Activated naive CD8-positive, alpha-beta T cell treated with anti-CD3 and anti-CD28 coated beads for 36 hours (primary cell): ENCODE results near the gene EPHB1. TPM values are rescaled to one million over a fixed set of nuclear protein-coding genes. Genes with fewer than 3 reads are reported as not detected.
"Not testable (repeated sequence)": the region's sequence is repeated elsewhere in the genome, so short reads cannot be mapped to it uniquely, and the experiment has no call there.

Experiments
- DNase-seq: peaks from one replicate; pipeline ENCODE4 v3.0.0; 2021
- H3K27ac Mint-ChIP-seq: one replicate; pipeline ENCODE4 v1.8.0; 2022; ENCODE audit warnings: mild to moderate bottlenecking, moderate library complexity, mixed read lengths
- H3K27me3 Mint-ChIP-seq: one replicate; pipeline ENCODE4 v1.8.0; 2022; ENCODE audit warnings: mild to moderate bottlenecking, mixed read lengths
- H3K36me3 Mint-ChIP-seq: one replicate; pipeline ENCODE4 v1.8.0; 2021; ENCODE audit warnings: mild to moderate bottlenecking, mixed read lengths
- H3K4me1 Mint-ChIP-seq: one replicate; pipeline ENCODE4 v1.8.0; 2021; ENCODE audit warnings: mixed read lengths
- H3K4me3 Mint-ChIP-seq: one replicate; pipeline ENCODE4 v1.8.0; 2022; ENCODE audit warnings: mild to moderate bottlenecking, moderate library complexity, mixed read lengths
- H3K9me3 Mint-ChIP-seq: one replicate; pipeline ENCODE4 v1.8.0; 2022; ENCODE audit warnings: mixed read lengths
- total RNA-seq, 2 experiments: library from RNA; stranded (reverse); gene quantifications; one replicate each; pipeline ENCODE4 v1.2.3, GENCODE V29; 2021

The EPHB1 gene
- total RNA-seq, 2 experiments from 2014 or later, result not detected

GRCh38 chr3:135030768-135031615, 235.9 kb downstream of the EPHB1 start:
- H3K36me3 Mint-ChIP-seq, result not testable (repeated sequence)

DNA sequence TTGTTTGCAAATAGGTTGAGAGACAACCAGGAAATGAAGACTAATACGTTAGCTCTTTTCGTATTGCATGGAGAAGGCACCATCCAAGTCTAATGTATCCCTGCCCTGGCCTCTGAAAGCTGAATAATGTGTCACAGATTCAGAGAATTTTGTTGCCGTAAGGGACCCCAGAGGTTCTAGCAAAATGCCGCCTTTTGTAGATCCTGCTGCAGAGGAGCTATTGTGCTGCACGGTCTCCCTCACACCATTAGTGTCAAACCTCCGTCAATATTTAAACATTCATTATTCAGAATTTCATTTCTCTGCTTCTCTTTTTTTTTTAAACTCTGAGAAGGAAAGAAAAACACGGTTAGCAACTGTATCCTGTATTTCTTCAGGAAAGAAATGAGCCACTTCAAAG, 238.7 kb downstream of the EPHB1 start:
- DNase-seq, result no peak
- Mint-ChIP-seq H3K9me3 (no peaks in the 10 kb centered on the region), H3K4me3 (no peak overlapping the region), H3K27me3 (peaks cover 24% of the 10 kb centered on the region), H3K4me1 (no peaks in the 10 kb centered on the region), H3K27ac (no peak overlapping the region), H3K36me3 (no peaks in the 10 kb centered on the region)

More at GRCh38 chr3:135030768-135031615, 235.9 kb downstream of the EPHB1 start:
- not testable (repeated sequence) for H3K9me3 Mint-ChIP-seq, DNase-seq, H3K4me1 Mint-ChIP-seq, H3K4me3 Mint-ChIP-seq, H3K27ac Mint-ChIP-seq
- H3K27me3 Mint-ChIP-seq, result peaks cover 24% of the 10 kb centered on the region

- DNase-seq, result no peak
- Mint-ChIP-seq H3K4me1 (no peaks in the 10 kb centered on the region), H3K4me3 (no peak overlapping the region), H3K27me3 (peaks cover 24% of the 10 kb centered on the region), H3K36me3 (no peaks in the 10 kb centered on the region), H3K27ac (no peak overlapping the region), H3K9me3 (no peaks in the 10 kb centered on the region)
Measured at GRCh38 chr3:135034291-135034768, 239.3 kb downstream of the EPHB1 start.

GRCh38 chr3:135034891-135035440, 239.9 kb downstream of the EPHB1 start:
- H3K27ac Mint-ChIP-seq, result no peak overlapping the region
- no peaks in the 10 kb centered on the region for H3K36me3 Mint-ChIP-seq
- DNase-seq, result no peak
- H3K9me3 Mint-ChIP-seq, result no peaks in the 10 kb centered on the region
- no peak overlapping the region for H3K4me3 Mint-ChIP-seq
- no peaks in the 10 kb centered on the region for H3K4me1 Mint-ChIP-seq
- peaks cover 24% of the 10 kb centered on the region for H3K27me3 Mint-ChIP-seq

- no peak overlapping the region for H3K27ac Mint-ChIP-seq
- no peak for DNase-seq
- no peak overlapping the region for H3K4me3 Mint-ChIP-seq
- no peaks in the 10 kb centered on the region for H3K4me1 Mint-ChIP-seq
- no peaks in the 10 kb centered on the region for H3K36me3 Mint-ChIP-seq
- peaks cover 4% of the 10 kb centered on the region for H3K27me3 Mint-ChIP-seq
- no peaks in the 10 kb centered on the region for H3K9me3 Mint-ChIP-seq
Measured at GRCh38 chr3:135038186-135038585, 243.1 kb downstream of the EPHB1 start.

GRCh38 chr3:135039536-135039935, 244.5 kb downstream of the EPHB1 start:
- DNase-seq, H3K4me3 Mint-ChIP-seq, H3K9me3 Mint-ChIP-seq, H3K27ac Mint-ChIP-seq, H3K4me1 Mint-ChIP-seq, H3K36me3 Mint-ChIP-seq, H3K27me3 Mint-ChIP-seq: not testable (repeated sequence)

GRCh38 chr3:135040321-135041240, 245.5 kb downstream of the EPHB1 start:
- Mint-ChIP-seq H3K27ac (no peak overlapping the region), H3K9me3 (no peaks in the 10 kb centered on the region), H3K27me3 (no peaks in the 10 kb centered on the region), H3K36me3 (no peaks in the 10 kb centered on the region), H3K4me3 (no peak overlapping the region), H3K4me1 (no peaks in the 10 kb centered on the region)
- DNase-seq, result no peak

GRCh38 chr3:135041601-135042000, 246.5 kb downstream of the EPHB1 start:
- no peak for DNase-seq
- Mint-ChIP-seq H3K27me3 (no peaks in the 10 kb centered on the region), H3K9me3 (no peaks in the 10 kb centered on the region), H3K4me1 (no peaks in the 10 kb centered on the region), H3K4me3 (no peak overlapping the region), H3K27ac (no peak overlapping the region), H3K36me3 (no peaks in the 10 kb centered on the region)

- no peak overlapping the region for H3K4me3 Mint-ChIP-seq
- DNase-seq, result no peak
- no peaks in the 10 kb centered on the region for H3K4me1 Mint-ChIP-seq
- H3K36me3 Mint-ChIP-seq, result no peaks in the 10 kb centered on the region
- H3K27me3 Mint-ChIP-seq, result no peaks in the 10 kb centered on the region
- no peaks in the 10 kb centered on the region for H3K9me3 Mint-ChIP-seq
- H3K27ac Mint-ChIP-seq, result no peak overlapping the region
Measured at GRCh38 chr3:135047061-135047460, 252.0 kb downstream of the EPHB1 start.

DNA sequence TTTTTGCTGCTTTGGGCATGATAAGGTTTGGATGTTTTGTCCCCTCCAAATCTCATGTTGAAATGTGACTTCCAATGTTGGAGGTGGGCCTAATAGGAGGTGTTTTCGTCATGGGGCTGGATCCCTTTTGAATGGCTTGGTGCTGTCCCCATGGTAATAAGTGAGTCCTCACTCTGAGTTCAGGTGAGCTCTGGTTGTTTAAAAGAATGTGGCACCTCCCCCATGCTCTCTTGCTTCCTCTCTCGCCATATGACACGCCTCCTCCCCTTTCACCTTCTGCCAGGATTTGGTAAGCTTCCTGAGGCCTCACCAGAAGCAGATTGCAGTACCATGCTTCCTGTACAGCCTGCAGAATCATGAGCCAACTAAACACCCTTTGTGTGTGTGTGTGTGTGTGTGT, 255.5 kb downstream of the EPHB1 start:
- no peaks in the 10 kb centered on the region for H3K36me3 Mint-ChIP-seq
- H3K27ac Mint-ChIP-seq, result no peak overlapping the region
- H3K4me1 Mint-ChIP-seq, result no peaks in the 10 kb centered on the region
- H3K9me3 Mint-ChIP-seq, result no peaks in the 10 kb centered on the region
- H3K4me3 Mint-ChIP-seq, result no peak overlapping the region
- H3K27me3 Mint-ChIP-seq, result no peaks in the 10 kb centered on the region
- no peak for DNase-seq

GRCh38 chr3:135051409-135051973, 256.4 kb downstream of the EPHB1 start:
- Mint-ChIP-seq H3K27ac (no peak overlapping the region), H3K4me1 (no peaks in the 10 kb centered on the region), H3K36me3 (no peaks in the 10 kb centered on the region), H3K9me3 (no peaks in the 10 kb centered on the region), H3K27me3 (no peaks in the 10 kb centered on the region), H3K4me3 (no peak overlapping the region)
- DNase-seq, result no peak

DNA sequence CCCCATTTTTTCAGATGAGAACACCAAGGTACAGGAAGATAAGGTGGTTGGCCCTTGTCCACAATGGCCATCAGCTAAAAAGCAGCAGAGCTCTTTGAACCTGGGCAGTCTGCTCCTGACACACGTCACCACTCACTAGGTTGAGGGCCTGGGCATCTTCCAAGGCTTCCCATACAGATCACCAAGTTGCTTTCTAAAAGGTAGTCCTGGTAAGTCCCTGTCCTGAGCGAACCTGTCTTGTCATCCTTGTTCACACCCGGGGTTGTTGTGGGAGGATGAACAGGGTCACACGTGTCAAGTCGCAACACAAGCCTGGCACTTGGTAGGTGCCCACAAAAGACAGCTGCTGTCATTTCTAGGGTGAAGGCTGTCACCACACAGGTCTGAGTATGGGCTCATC, 260.4 kb downstream of the EPHB1 start:
- H3K9me3 Mint-ChIP-seq, result no peaks in the 10 kb centered on the region
- H3K36me3 Mint-ChIP-seq, result no peaks in the 10 kb centered on the region
- H3K4me3 Mint-ChIP-seq, result no peak overlapping the region

GRCh38 chr3:135056084-135056730, 261.1 kb downstream of the EPHB1 start:
- DNase-seq, result no peak
- no peaks in the 10 kb centered on the region for H3K4me1 Mint-ChIP-seq
- no peaks in the 10 kb centered on the region for H3K9me3 Mint-ChIP-seq
- H3K27me3 Mint-ChIP-seq, result no peaks in the 10 kb centered on the region
- H3K27ac Mint-ChIP-seq, result no peak overlapping the region
- H3K36me3 Mint-ChIP-seq, result no peaks in the 10 kb centered on the region
- no peak overlapping the region for H3K4me3 Mint-ChIP-seq

More for the DNA sequence above, 260.4 kb downstream of the EPHB1 start:
- no peaks in the 10 kb centered on the region for H3K4me1 Mint-ChIP-seq
- no peak overlapping the region for H3K27ac Mint-ChIP-seq
- no peak for DNase-seq
- H3K27me3 Mint-ChIP-seq, result no peaks in the 10 kb centered on the region

DNA sequence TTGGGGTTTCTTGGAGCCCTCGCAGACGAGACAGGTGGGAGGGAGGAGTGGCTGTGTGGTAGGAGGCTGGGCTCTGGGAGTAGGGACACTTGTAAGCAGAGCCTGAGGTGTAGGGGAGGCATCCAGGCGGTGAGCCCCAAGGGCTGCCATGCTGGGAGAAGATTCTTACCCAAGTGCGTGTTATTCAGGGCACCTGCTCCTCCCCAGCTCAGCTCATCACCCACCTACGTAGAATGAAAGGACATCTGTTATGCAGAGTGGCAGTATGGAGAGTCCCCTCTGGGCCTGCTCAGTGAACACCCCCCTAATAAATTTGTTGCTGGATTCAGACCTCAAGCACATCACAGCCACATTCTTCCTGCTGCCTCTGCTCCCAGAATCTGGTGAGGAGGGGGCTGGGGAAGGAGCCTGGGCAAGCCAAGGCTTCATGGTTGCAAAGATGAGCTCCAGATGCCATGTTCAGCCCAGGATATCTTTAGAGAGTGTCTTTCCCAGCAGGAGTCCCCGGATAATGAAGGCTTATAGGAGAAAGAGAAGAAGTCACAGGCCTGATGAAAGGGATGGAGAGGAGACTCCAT, 261.8 kb downstream of the EPHB1 start:
- no peak overlapping the region for H3K4me3 Mint-ChIP-seq
- no peaks in the 10 kb centered on the region for H3K4me1 Mint-ChIP-seq
- no peak overlapping the region for H3K27ac Mint-ChIP-seq
- no peaks in the 10 kb centered on the region for H3K27me3 Mint-ChIP-seq
- no peaks in the 10 kb centered on the region for H3K9me3 Mint-ChIP-seq
- DNase-seq, result no peak
- H3K36me3 Mint-ChIP-seq, result no peaks in the 10 kb centered on the region
